NCI-H2081 (cell line): ENCODE data around the gene MECP2.
A peak's percentile ranks its signal among the peaks of the same experiment; 100 is the strongest.
"Not testable (repeated sequence)": the region's sequence is repeated elsewhere in the genome, so short reads cannot be mapped to it uniquely, and the experiment has no call there.

ENCODE experiments used
- DNase-seq, 2 experiments: peaks; one replicate each; lab custom pipeline; 2025; lab: John Stamatoyannopoulos, UW

Gene MECP2

GRCh38 chrX:154097589-154098541 is at the start of gene MECP2:
MECP2 (minus strand) TSS chrX:154097717.
- peak; percentile 83 to 86 for DNase-seq

- DNase-seq, result not testable (repeated sequence)
Measured at GRCh38 chrX:154144010-154144409, 46.5 kb upstream of the MECP2 start, which contains the start of gene OPN1LW. OPN1LW (plus strand) TSS chrX:154144243; CDS start chrX:154144284, 41 bp downstream.

- DNase-seq, result no peak
Measured at GRCh38 chrX:154142950-154143745, 45.6 kb upstream of the MECP2 start.

- no peak for DNase-seq
Measured at GRCh38 chrX:154142386-154142785, 44.9 kb upstream of the MECP2 start.

- no peak for DNase-seq
Measured at GRCh38 chrX:154140742-154141141, 43.2 kb upstream of the MECP2 start.

GRCh38 chrX:154140206-154140605 is 42.7 kb upstream of the MECP2 start:
- no peak for DNase-seq

GRCh38 chrX:154138857-154139256 is 41.3 kb upstream of the MECP2 start:
- DNase-seq, result no peak

- DNase-seq, result peak; percentile 11 to 21
Measured at GRCh38 chrX:154136627-154137161, 39.2 kb upstream of the MECP2 start.

- no peak for DNase-seq
Measured at GRCh38 chrX:154135458-154136229, 38.1 kb upstream of the MECP2 start.

GRCh38 chrX:154132366-154132765 is 34.8 kb upstream of the MECP2 start:
- DNase-seq, result no peak

GRCh38 chrX:154131955-154132354 is 34.4 kb upstream of the MECP2 start:
- no peak for DNase-seq

GRCh38 chrX:154126101-154126500 is 28.6 kb upstream of the MECP2 start:
- no peak for DNase-seq

- no peak for DNase-seq
Measured at GRCh38 chrX:154125391-154126040, 28.0 kb upstream of the MECP2 start.

GRCh38 chrX:154123241-154124219 is 26.0 kb upstream of the MECP2 start:
- DNase-seq, result no peak

GRCh38 chrX:154121961-154122360 is 24.4 kb upstream of the MECP2 start:
- no peak for DNase-seq

GRCh38 chrX:154121207-154121606 is 23.7 kb upstream of the MECP2 start:
- no peak for DNase-seq

GRCh38 chrX:154120567-154120966 is 23.1 kb upstream of the MECP2 start:
- DNase-seq, result no peak

GRCh38 chrX:154117566-154117965 is 20.0 kb upstream of the MECP2 start:
- DNase-seq, result no peak

- no peak for DNase-seq
Measured at GRCh38 chrX:154116426-154117211, 19.1 kb upstream of the MECP2 start.
